ENCODE measurements around the gene TNPO3. TPM values are rescaled to one million over a fixed set of nuclear protein-coding genes. Genes with fewer than 3 reads are reported as not detected.

The TNPO3 gene
- total and polyA plus RNA-seq, 8 donors, result 32.5 to 40.5 (median 37.5) TPM

- no peak for TF ChIP-seq CTCF (IDR thresholded peaks at IDR 0.05)
- ATAC-seq (no peak), DNase-seq (no peak)
- H3K36me3 ChIP-seq, result no peaks in the 10 kb centered on the region
- H3K27ac ChIP-seq, result peak overlapping the region; percentile 76 to 89
- peaks cover 0 to 78% of the 10 kb centered on the region in 2 donors for H3K4me1 ChIP-seq
- peaks cover 7 to 53% of the 10 kb centered on the region in 2 donors for H3K27me3 ChIP-seq
- H3K9me3 ChIP-seq, result no peaks in the 10 kb centered on the region
- intact Hi-C loops (cut with DNase I), result no loop called here
- peak overlapping the region in 1 of 2 donors; percentile 76 for H3K4me3 ChIP-seq
These were observed 117.7 kb downstream of the TNPO3 start for GRCh38 chr7:128937271-128937646.

- peaks cover 7 to 53% of the 10 kb centered on the region in 2 donors for H3K27me3 ChIP-seq
These were observed 118.1 kb downstream of the TNPO3 start for GRCh38 chr7:128936798-128937197.

GRCh38 chr7:128935342-128935730, 119.6 kb downstream of the TNPO3 start:
- H3K4me3 ChIP-seq, result no peak overlapping the region
- peaks cover 0 to 64% of the 10 kb centered on the region in 2 donors for H3K4me1 ChIP-seq
- no peaks in the 10 kb centered on the region for H3K36me3 ChIP-seq
- intact Hi-C loops (cut with DNase I), result no loop called here
- no peak for DNase-seq
- no peak for ATAC-seq
- peak overlapping the region in 1 of 2 donors; percentile 47 for H3K27ac ChIP-seq
- TF ChIP-seq CTCF (IDR thresholded peaks at IDR 0.05), result no peak
- peaks cover 7 to 44% of the 10 kb centered on the region in 2 donors for H3K27me3 ChIP-seq
- H3K9me3 ChIP-seq, result no peaks in the 10 kb centered on the region

More at GRCh38 chr7:128936798-128937197, 118.1 kb downstream of the TNPO3 start:
- H3K27ac ChIP-seq, result no peak overlapping the region
- H3K9me3 ChIP-seq, result no peaks in the 10 kb centered on the region
- H3K36me3 ChIP-seq, result no peaks in the 10 kb centered on the region
- DNase-seq (no peak), ATAC-seq (no peak)
- H3K4me3 ChIP-seq, result no peak overlapping the region
- peaks cover 0 to 79% of the 10 kb centered on the region in 2 donors for H3K4me1 ChIP-seq
- no peak for TF ChIP-seq CTCF (IDR thresholded peaks at IDR 0.05)
- intact Hi-C loops (cut with DNase I), result no loop called here

GRCh38 chr7:128934361-128935341, 120.3 kb downstream of the TNPO3 start:
- H3K27me3 ChIP-seq, result peaks cover 3 to 38% of the 10 kb centered on the region in 2 donors
- H3K27ac ChIP-seq, result peak overlapping the region in 1 of 2 donors; percentile 47
- H3K36me3 ChIP-seq, result no peaks in the 10 kb centered on the region
- H3K4me1 ChIP-seq, result peaks cover 0 to 57% of the 10 kb centered on the region in 2 donors
- DNase-seq, result peak in 1 of 4 donors; percentile 62
- peak; percentile 11 for ATAC-seq
- no peaks in the 10 kb centered on the region for H3K9me3 ChIP-seq
- intact Hi-C loops (cut with DNase I), result no loop called here
- TF ChIP-seq CTCF (IDR thresholded peaks at IDR 0.05), result no peak
- H3K4me3 ChIP-seq, result no peak overlapping the region

GRCh38 chr7:128933180-128933891, 121.6 kb downstream of the TNPO3 start:
- peak; percentile 58 for ATAC-seq
- TF ChIP-seq CTCF (IDR thresholded peaks at IDR 0.05), result no peak

More at GRCh38 chr7:128933180-128933891, 121.6 kb downstream of the TNPO3 start:
- peaks cover 0 to 24% of the 10 kb centered on the region in 2 donors for H3K27me3 ChIP-seq
- peak in 1 of 4 donors; percentile 70 for DNase-seq
- peaks cover 0 to 45% of the 10 kb centered on the region in 2 donors for H3K4me1 ChIP-seq
- no peak overlapping the region for H3K4me3 ChIP-seq
- intact Hi-C loops (cut with DNase I), result no loop called here
- H3K27ac ChIP-seq, result peak overlapping the region; percentile 19 to 35
- no peaks in the 10 kb centered on the region for H3K9me3 ChIP-seq
- H3K36me3 ChIP-seq, result no peaks in the 10 kb centered on the region

Data from left lung (tissue), 10 donors.